ENCODE data around the gene ANAPC13. TPM values are rescaled to one million over a fixed set of nuclear protein-coding genes. Genes with fewer than 3 reads are reported as not detected.

The ANAPC13 gene
- total RNA-seq, 1 experiment from 2014 or later = 68.8 TPM

DNA sequence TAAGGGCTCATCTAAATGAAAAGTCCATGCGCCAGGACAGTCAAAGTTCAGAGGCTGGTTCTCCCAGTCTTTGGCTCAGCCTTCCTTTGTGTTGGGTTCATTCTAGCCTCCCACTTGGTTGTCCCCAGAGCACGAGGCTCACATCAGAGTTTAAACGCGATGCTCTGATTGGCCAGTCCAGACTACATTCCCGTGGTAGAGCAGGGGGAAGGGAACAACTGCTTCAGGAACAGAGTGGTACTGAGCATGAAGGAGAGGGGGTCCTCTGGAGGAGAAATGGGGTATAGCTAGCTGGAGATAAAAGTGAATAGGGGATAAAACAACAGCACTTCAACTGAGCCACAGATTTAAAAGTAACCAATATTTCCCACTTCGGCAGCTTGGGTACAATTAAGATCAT lies 32.2 kb downstream of the ANAPC13 start:
- Histone ChIP-seq H3K27me3 (ENCODE audit: control insufficient read depth, insufficient read depth, low read length) (no peaks in the 10 kb centered on the region), H3K27ac (ENCODE audit: low read length) (no peak overlapping the region), H3K9me3 (ENCODE audit: control insufficient read depth, insufficient read depth, low read depth, low read length) (no peaks in the 10 kb centered on the region), H3K4me1 (ENCODE audit: control insufficient read depth, insufficient read depth, low read length) (no peaks in the 10 kb centered on the region), H3K36me3 (ENCODE audit: control insufficient read depth, insufficient read depth, low read length) (no peaks in the 10 kb centered on the region), H3K4me3 (ENCODE audit: low read depth in 2 of 2, low read length in 2 of 2) (no peak overlapping the region)
- POLR2A ChIA-PET = no interaction called here
- TF ChIP-seq SIN3A (IDR thresholded peaks at IDR 0.05; ENCODE audit: borderline replicate concordance, insufficient read depth, low read depth, low read length) (no peak), TCF7L2 (IDR thresholded peaks at IDR 0.05; ENCODE audit: low read depth, low read length) (no peak), POLR2AphosphoS5 (IDR thresholded peaks at IDR 0.05; ENCODE audit: low read depth, low read length) (no peak)
- TF ChIP-seq, protein P1, sequence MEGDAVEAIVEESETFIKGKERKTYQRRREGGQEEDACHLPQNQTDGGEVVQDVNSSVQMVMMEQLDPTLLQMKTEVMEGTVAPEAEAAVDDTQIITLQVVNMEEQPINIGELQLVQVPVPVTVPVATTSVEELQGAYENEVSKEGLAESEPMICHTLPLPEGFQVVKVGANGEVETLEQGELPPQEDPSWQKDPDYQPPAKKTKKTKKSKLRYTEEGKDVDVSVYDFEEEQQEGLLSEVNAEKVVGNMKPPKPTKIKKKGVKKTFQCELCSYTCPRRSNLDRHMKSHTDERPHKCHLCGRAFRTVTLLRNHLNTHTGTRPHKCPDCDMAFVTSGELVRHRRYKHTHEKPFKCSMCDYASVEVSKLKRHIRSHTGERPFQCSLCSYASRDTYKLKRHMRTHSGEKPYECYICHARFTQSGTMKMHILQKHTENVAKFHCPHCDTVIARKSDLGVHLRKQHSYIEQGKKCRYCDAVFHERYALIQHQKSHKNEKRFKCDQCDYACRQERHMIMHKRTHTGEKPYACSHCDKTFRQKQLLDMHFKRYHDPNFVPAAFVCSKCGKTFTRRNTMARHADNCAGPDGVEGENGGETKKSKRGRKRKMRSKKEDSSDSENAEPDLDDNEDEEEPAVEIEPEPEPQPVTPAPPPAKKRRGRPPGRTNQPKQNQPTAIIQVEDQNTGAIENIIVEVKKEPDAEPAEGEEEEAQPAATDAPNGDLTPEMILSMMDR (IDR thresholded peaks at IDR 0.05) = no peak; the same call in 1 of the 2 replicates
- TF ChIP-seq, protein P2, sequence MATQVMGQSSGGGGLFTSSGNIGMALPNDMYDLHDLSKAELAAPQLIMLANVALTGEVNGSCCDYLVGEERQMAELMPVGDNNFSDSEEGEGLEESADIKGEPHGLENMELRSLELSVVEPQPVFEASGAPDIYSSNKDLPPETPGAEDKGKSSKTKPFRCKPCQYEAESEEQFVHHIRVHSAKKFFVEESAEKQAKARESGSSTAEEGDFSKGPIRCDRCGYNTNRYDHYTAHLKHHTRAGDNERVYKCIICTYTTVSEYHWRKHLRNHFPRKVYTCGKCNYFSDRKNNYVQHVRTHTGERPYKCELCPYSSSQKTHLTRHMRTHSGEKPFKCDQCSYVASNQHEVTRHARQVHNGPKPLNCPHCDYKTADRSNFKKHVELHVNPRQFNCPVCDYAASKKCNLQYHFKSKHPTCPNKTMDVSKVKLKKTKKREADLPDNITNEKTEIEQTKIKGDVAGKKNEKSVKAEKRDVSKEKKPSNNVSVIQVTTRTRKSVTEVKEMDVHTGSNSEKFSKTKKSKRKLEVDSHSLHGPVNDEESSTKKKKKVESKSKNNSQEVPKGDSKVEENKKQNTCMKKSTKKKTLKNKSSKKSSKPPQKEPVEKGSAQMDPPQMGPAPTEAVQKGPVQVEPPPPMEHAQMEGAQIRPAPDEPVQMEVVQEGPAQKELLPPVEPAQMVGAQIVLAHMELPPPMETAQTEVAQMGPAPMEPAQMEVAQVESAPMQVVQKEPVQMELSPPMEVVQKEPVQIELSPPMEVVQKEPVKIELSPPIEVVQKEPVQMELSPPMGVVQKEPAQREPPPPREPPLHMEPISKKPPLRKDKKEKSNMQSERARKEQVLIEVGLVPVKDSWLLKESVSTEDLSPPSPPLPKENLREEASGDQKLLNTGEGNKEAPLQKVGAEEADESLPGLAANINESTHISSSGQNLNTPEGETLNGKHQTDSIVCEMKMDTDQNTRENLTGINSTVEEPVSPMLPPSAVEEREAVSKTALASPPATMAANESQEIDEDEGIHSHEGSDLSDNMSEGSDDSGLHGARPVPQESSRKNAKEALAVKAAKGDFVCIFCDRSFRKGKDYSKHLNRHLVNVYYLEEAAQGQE (IDR thresholded peaks at IDR 0.05; ENCODE audit: insufficient read depth in 1 of 2, low read depth in 2 of 2, low read length in 1 of 2) = no peak
- no TSS peak for BruUV-seq (replicated peaks)
- ATAC-seq (no peak), DNase-seq (ENCODE audit: low read depth, low spot score) (no peak)
- CTCF ChIA-PET = no interaction called here
- in situ Hi-C loops (cut with HindIII; ENCODE audit: low pct_unique_long_range_greater_than_20kb, low sequenced_read_pairs) = no loop called here
- intact Hi-C loops (cut with micrococcal nuclease; ENCODE audit: unreplicated experiment) = no loop called here

DNA sequence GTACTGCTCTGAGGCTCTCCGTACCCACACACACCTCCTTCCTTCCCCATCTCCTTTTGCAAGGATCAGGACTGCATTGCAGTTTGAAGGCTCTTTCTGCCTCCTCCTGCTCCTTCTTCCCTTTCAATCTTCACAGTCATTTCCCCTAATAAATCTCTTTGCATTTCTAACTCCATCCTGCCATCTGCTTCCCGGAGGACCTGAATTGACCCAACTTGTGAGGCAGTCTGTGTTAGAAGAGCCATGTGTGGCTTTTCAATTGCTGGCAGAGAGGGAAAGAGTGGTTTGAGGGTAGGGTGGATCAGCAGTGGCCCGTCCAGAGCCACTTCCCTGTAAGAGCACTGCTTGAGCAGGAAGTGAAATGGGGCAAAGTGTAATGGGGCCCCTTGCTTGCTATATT lies 35.8 kb downstream of the ANAPC13 start:
- Histone ChIP-seq H3K9me3 (ENCODE audit: control insufficient read depth, insufficient read depth, low read depth, low read length) (no peaks in the 10 kb centered on the region), H3K27ac (ENCODE audit: low read length) (no peak overlapping the region), H3K36me3 (ENCODE audit: control insufficient read depth, insufficient read depth, low read length) (no peaks in the 10 kb centered on the region), H3K27me3 (ENCODE audit: control insufficient read depth, insufficient read depth, low read length) (no peaks in the 10 kb centered on the region), H3K4me3 (ENCODE audit: low read depth in 2 of 2, low read length in 2 of 2) (no peak overlapping the region), H3K4me1 (ENCODE audit: control insufficient read depth, insufficient read depth, low read length) (peaks cover 3% of the 10 kb centered on the region; the same call in 1 of the 2 replicates)
- TF ChIP-seq, protein P1 (IDR thresholded peaks at IDR 0.05) = no peak
- TF ChIP-seq SIN3A (IDR thresholded peaks at IDR 0.05; ENCODE audit: borderline replicate concordance, insufficient read depth, low read depth, low read length) (no peak), TCF7L2 (IDR thresholded peaks at IDR 0.05; ENCODE audit: low read depth, low read length) (no peak)
- ChIA-PET POLR2A (no interaction called here), CTCF (interaction anchor here (0.7 to 0.8 kb wide), 2 partner anchors 142 to 171 kb away, joined by 3 read pairs; no protein-coding TSS in a partner anchor)
- ATAC-seq = no peak
- DNase-seq (ENCODE audit: low read depth, low spot score) = no peak
- BruUV-seq (replicated peaks) = no TSS peak
- in situ Hi-C loops (cut with HindIII; ENCODE audit: low pct_unique_long_range_greater_than_20kb, low sequenced_read_pairs) (no loop called here), intact Hi-C loops (cut with micrococcal nuclease; ENCODE audit: unreplicated experiment) (no loop called here)
